Left renal cortex interstitium (tissue), 4 donors: ENCODE data around the gene PPP2R5C. TPM values are rescaled to one million over a fixed set of nuclear protein-coding genes. Genes with fewer than 3 reads are reported as not detected.
"Not testable (repeated sequence)": the region's sequence is repeated elsewhere in the genome, so short reads cannot be mapped to it uniquely, and the experiment has no call there.

Source experiments
- DNase-seq, 4 donors: peaks; one replicate each; pipeline ENCODE4 v3.0.0-alpha.2; 2013; ENCODE audit warnings: low read depth in 4 of 4, low spot score in 2 of 4, missing footprints in 1 of 4
- polyA plus RNA-seq, 4 donors: library from polyadenylated mRNA; unstranded; fragments of 120-200 nt; gene quantifications; one replicate each; pipeline ENCODE4 v1.2.1, GENCODE V29; 2013; ENCODE audit not compliant: insufficient read length in 4 of 4

Gene PPP2R5C
- polyA plus RNA-seq, 4 donors: 95.9 to 113 (median 105) TPM

DNA sequence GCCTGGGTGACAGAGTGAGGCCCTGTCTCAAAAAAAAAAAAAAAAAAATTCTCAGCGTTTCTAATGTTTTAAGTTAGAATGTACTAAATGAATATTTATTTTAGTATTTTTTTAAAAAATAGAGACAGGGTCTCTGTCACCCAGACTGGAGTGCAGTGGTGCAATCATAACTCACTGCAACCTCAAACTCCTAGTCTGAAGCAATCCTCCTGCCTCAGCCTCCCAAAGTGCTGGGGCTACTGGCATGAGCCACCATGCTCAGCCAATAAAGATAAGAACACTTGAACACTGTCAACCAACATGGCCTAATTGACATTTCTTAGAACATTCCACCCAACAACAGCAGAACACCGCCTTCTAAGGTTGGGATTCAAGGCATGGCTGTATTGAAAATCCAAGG is 197.8 kb downstream of the PPP2R5C start:
- DNase-seq: no peak

DNA sequence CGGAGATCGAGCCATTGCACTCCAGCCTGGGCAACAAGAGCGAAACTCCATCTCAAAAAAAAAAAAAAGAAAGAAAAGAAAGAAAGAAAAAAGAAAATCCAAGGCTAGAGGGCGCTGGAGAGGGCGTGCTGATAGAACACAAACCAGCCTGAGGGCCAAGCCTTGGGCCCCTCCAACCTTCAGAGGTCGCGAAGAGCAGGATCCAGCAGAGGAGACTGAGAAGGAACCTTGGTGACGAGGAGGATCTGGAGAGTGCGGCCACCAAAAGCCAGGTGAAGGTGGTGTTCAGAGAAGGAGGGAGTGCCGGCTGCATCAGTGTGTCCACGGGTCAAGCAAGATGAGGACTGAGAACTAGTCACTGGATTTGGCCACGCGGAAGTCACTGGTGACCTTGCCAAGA is 198.7 kb downstream of the PPP2R5C start:
- DNase-seq: no peak

DNA sequence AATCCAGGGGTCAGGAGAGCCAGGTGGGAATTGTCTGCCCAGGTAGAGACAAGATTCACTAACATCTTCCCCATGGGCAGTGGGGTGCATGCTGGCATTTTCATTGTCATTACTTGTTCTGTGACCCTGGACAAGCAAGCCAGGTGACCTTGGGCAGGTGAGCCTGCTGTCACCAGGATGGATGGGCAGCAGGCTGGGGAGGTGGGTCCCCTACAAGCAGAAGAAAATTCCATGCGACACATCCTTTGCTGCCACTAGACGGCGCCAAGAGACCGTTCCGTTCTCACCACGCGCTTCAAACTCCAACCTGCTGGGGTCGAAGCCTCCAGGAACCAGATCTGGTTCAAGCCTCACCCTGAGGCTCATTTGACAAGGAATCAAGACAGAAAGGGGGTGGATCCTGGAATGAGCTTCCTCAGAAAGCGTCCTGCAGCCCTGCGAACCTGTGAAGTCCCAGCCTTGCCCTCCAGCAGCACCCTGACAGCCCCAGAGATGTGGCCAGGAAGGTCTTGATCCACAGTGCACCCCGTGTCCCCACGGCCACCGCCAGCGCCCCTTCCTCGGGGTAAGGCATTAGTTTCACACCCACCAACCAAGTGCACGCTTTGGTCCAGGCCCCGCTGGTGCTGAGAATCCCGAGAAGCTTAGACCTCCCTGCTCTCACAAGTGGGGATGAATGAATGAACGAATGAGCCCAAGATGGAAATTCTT is 199.7 kb downstream of the PPP2R5C start:
- peak in 2 of 4 donors; percentile 30 to 65 for DNase-seq

DNA sequence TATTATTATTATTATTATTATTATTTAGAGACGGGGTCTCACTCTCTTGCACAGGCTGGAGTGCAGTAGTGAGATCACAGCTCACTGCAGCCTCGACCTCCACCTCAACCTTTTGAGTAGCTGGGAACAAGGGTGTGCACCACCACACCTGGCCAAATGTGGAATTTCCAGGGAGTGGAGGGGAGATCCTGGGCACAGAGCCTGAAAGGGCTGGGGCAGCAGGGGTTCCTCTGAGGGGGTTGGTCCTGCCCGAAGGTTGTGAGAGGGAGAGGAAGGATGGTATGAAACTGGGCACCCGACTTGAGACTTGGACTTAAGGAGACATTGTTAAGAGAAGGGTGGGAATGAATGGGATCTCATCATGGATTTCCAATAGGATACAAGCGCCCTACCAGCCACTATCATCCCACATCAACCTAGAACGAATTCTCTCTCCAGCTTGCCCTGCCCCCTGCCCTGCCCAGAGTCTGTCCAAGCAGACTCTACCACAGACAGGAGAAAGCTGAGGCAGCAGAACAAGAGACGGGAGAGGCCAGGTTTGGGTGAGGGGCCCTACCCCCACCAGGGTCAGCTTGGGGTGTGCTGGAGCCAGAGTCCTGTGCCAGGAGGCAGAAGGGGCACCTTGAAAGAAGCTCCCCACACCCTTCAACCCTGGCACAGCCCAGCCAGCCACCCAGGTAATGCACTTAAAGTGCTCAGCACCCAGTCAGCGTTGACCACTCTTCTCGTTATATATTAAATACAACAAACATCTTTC is 200.4 kb downstream of the PPP2R5C start:
- no peak for DNase-seq

DNA sequence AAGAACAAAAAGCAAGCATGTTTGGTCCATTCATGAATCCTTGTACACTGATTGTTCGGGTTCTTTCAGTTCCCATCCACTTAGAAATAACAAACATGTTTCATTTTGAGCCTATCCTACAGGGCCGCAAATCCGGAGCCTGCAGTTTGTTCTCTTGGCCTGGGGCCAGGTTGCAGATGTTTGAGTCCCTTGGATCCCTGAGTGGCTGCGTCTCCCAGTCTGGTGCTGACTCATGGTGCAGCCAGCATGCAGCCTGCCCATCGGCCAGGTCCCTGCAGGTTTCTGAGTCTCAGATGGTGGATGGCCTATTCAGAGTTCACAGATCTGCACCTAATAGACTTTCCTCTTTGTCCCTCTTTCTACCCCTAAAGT is 201.0 kb downstream of the PPP2R5C start:
- DNase-seq: no peak

DNA sequence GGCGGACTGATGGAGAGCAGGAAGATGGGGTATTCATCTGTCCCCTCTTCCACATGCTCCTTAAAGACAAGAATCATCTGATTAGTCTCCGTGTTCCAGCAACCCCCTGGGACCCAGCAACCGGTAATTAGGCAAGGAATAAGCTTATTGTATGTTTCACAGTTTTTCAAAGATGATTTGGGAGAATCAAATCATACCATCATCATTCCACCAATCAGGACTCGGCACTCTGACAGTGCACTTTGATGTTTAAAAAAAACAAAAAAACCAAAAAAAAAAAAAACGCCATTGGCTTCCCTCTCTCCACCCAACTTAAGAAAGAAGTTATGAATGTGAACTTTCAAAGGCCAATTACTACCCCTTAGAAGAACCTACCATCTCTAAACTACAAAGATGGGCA is 201.5 kb downstream of the PPP2R5C start:
- DNase-seq: no peak

DNA sequence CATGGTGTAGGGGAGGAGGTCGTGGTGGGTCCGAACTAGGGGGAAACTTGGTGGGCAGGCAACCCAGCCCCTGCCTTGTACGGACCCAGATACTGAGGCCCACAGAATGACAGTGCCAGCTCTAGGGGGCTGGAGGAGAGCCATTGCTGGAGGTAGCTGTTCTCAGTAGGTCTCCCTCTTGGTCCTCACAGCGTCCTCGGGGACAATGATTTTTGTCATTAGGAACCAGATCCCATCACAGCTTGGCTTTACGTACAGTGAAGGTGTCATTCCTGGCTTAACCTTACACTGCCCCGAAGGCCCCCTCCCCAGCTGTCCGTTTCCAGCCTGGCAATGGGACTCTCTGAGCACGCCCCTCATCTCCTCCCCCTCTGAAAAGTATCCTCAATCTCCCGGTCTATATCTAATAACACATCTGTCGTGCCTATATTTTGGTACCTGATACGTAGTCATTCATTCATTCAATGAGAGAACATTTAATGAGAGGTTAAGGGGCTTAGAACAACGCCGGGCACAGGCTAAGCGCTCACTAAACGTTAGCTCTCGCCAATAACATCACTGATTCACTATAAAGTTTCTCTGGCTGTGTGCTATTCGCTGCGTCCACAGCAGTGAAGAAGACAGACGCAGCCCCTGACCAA is 202.3 kb downstream of the PPP2R5C start:
- DNase-seq: no peak

DNA sequence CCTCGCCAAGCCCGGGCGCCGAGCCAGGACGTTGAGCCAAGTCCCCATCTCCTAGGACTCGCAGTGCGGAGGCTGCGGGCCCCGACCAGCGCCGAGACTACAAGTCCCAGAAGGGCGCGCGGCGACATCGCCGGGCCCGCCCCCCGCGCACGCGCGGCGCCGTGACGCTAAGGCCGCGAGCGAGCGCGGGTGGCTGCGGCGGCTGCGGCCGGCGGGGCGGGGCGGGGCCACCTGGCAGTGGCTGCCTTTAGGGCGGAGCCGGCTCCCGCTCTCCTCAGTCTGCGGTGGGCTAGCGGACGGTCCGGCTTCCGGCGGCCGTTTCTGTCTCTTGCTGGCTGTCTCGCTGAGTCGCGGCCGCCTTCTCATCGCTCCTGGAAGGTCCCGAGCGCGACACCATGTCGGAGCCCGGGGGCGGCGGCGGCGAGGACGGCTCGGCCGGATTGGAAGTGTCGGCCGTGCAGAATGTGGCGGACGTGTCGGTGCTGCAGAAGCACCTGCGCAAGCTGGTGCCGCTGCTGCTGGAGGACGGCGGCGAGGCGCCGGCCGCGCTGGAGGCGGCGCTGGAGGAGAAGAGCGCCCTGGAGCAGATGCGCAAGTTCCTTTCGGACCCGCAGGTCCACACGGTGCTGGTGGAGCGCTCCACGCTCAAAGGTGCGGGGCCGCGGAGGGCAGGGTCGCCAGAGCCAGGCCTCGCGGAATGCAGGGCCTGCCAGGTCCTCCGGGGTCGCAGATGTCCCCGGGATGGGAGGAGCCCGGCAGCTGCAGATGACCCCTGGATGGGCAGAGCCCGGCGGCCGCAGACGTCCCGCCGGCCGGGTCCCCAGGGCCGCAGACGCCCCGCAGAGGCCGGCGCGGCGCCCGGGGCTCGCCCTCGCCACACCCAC is 203.0 kb downstream of the PPP2R5C start, which contains the start of gene DYNC1H1:
TSS of gene DYNC1H1 (plus strand) at position 277 of the 884 bp plus-strand sequence. CDS start at position 396, 119 bp downstream.
- peak in 2 of 4 donors; percentile 77 to 86 for DNase-seq

DNA sequence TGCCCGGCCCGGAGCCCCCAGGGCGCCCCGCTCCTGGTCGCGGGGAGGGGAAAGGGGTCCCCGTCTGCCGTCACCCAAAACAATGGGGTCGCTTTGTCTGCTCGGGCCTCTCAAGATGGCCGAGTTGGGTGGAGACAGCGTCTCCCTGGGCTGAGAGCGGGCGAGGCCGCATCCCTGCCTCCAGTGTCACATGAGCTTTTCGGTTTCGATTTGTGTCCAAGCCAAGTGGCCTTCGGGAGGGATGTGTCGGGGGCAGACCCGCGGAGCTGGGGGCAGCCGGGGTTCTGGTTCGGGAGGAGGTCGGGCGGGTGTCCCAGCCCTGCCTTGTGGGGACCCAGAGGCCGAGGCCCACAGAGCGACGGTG is 203.7 kb downstream of the PPP2R5C start:
- DNase-seq: peak in 2 of 4 donors; percentile 28 to 43

DNA sequence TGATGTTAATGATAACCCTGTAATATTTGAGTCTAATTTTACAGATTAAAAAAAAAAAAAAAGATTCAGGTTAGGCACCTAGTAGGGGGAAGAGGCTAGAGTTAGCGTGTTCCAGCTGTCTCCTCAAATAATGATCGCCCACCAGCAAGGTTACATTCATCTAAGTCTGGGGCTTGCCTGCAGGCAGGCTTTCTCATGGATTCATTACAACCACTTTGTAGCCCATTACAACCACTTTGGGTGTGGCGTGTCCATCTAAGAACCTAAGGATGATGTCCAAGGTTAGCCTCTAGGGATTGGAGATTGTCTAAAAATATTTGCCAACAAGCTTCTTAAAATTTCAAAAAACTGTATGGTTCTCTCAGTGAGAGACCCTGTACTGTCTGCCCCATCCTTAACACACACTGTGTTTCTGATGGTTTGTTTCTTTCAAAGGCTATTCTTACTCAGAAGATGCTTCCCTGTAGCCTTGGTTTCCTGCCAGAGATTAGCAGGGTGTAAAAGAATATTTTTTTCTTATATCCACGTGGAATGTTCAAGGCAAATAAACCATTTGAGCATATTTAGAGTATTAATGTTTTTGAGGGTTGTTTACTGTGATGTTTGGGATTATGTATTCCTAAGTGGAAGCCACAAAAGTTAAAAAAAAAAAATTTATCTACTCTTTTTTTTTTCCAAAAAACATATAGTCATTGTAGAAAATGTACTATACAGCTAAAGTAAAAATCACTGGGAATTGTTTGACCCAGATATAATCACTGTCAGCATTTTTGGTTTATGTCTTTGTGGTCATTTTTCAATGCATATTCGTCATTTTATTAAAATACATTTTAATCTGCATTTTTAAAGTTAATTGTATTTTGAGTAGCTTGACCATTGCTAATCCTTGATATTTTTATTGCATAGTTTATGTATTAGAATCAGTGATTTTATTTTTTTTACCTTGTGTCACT is 204.5 kb downstream of the PPP2R5C start:
- DNase-seq: no peak

DNA sequence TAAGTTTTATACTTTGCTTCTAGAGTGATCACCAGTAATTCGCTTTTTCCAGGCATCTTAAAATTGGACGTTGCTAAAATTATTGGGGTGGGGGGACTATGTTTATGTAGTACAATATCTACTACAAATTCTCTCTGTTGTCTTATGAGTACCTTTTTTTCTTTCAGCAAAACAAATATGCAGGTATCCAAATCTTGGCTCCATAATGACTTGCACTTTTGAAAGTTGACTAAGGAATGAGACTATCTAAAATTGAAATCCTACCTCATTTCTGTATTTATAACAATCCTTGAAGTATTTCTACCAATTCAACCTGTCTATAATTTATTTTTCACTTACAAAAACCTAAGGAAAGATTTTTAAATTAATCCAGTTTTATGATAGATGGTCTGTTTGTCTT is 205.2 kb downstream of the PPP2R5C start:
- no peak for DNase-seq

DNA sequence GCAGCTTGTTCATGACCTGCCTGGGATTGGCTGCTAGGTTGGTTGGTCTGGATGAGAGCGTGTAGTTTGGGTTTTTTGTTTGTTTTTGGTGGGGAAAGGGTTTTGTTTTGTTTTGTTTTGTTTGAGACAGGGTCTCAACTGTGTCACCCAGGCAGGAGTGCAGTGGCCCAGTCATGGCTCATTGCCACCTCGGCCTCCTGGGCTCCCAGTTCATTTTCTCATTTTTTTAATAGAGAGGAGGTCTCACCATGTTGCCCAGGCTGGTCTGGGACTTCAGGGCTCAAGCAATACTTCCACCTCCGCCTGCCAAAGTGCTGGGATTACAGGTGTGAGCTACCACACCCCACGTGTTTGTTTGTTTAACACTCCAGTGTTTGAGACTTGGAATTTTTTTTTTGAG is 206.7 kb downstream of the PPP2R5C start:
- DNase-seq: no peak

DNA sequence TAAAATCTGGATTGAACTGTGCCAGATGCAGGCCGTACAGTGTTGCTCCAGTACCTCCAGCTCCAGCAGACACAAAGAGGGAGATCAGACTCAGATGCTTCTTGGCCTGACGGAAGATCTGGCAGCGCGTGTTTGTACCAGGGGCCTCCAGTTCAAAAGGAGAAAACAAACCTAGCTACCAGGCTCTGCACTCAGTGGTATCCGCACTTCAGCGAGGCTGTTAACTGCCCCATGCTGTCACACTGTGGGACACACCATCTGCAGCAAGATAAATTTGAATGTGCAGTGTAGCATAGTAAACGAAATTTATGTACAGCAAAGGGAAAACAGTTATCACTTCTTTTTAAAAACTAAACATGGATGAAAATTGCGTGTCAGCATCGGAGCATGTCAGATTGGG is 208.0 kb downstream of the PPP2R5C start:
- DNase-seq: no peak

DNA sequence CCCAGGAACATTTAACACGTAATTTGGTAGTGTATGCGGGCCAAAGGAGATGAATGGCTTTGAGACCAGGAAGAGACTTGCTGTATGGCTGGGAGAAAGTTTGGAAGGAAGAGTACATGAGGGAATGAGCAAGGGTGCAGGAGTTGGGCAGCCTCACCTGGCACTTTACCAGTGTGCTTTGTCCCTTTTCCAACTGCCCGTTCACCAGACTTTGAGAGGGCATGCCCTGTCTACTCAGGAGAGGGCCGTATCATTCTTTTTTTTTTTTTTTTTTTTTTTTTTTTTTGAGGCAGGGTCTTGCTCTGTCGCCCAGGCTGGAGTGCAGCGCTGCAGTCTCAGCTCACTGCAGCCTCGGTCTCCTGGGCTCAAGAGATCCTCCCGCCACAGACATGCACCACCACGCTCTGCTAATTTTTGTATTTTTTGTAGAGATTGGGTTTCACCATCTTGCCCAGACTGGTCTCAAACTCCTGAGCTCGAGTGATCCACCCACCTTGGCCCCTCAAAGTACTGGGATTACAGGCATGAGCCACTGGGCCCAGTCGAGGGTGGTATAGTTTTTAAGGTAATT is 209.4 kb downstream of the PPP2R5C start:
- DNase-seq: no peak

DNA sequence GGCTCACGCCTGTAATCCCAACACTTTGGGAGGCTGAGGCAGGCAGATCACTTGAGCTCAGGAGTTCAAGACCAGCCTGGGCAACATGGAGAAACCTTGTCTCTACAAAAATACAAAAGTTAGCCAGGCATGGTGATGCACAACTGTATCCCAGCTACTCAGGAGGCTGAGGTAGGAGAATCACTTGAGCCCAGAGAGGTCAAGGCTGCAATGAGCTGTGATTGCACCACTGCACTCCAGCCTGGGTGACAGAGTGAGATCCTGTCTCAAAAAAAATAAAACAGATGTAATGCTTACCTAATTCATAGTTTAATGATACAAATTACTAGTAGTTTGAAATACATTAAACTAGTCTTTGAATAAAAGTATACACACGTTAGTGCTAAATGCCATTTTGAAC is 209.9 kb downstream of the PPP2R5C start:
- DNase-seq: not testable (repeated sequence)

DNA sequence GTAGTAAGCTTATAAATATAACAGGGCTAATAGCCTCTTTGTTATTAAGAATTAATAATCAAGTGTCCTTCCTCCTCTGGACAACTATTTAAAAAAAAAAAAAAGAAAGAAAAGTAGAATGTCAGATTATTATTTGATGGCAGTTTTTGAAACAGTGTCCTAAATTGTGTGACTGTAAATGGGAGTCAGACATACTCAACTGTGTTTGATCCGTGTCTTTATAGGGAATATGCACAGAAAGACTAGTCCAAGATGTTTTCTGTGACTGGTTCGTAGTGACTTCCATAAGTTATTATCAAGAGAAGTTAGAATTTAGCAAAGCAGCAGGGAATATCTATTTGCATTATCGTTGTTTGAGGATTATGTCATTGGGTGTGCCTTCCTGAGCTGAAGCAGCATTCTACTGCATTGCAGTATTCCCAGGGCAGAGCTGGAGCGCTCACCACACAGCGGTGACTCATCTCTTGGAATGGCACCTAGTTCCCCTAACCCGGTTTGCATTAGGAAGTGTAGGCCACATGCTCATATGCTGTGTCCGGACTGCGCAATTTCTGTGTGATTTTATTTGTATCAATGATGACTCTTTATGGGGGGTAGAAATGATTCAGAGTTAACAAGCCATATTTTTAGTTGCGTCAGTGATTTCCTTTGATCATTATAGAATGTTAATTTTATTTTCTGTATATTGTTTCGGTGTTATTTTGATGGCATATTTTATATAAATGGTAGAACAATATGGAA is 210.8 kb downstream of the PPP2R5C start:
- no peak for DNase-seq

DNA sequence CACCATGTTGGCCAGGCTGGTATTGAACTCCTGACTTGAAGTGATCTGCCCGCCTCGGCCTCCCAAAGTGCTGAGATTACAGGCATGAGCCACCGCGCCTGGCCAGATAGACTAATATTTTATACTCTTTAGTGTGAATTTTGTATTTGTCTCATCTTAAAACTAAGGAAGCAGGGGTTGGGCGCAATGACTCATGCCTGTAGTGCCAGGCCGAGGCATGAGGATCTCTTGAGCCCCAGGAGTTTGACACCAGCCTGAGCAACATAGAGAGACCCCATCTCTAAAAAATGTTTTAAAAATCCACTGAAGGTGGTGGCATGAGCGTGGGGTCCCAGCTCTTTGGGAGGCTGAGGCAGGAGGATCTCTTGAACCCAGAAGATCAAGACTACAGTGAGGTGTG is 211.8 kb downstream of the PPP2R5C start:
- DNase-seq: no peak

DNA sequence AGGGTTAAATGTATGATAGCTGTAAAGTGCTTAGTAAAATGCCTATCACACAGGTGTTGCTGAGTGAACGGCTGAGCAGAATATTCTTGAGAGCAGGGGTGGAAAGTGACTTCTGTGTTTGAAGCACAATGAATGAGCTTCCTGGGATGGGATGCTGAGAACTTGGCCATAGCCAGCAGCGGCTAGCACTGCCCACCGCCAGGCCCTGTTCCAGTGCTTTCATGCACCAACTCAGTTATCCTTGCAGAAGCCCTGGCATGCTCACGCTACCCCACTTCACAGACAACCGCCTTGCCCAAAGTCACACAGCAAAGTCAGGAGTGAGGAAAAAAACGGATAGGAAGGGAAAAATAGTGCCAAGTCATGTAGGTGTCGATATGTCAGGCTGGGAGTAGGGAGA is 213.7 kb downstream of the PPP2R5C start:
- no peak for DNase-seq
